Fibroblast of lung (primary cell): ENCODE data around the gene FGD4. TPM values are rescaled to one million over a fixed set of nuclear protein-coding genes. Genes with fewer than 3 reads are reported as not detected.

Experiments
- DNase-seq, 2 donors: peaks; one replicate each; pipeline versions ENCODE4 v3.0.0 to v3.0.0-alpha.2; 2010; ENCODE audit warnings: low read depth in 2 of 2
- H2AFZ ChIP-seq: 2 replicates; pipeline ENCODE4 v1.5.1; 2012; ENCODE audit warnings: low read length, control low read depth, inconsistent platforms
- H3K27ac ChIP-seq: 2 replicates; pipeline ENCODE4 v1.5.1; 2011; ENCODE audit warnings: low read length, control low read depth; ENCODE audit not compliant: insufficient read depth
- H3K27me3 ChIP-seq: 2 replicates; pipeline ENCODE4 v1.5.1; 2011; ENCODE audit warnings: mild to moderate bottlenecking, low read length; ENCODE audit not compliant: control insufficient read depth, insufficient read depth
- H3K36me3 ChIP-seq: 2 replicates; pipeline ENCODE4 v1.5.1; 2011; ENCODE audit warnings: low read length; ENCODE audit not compliant: control insufficient read depth, insufficient read depth
- H3K4me1 ChIP-seq: 2 replicates; pipeline ENCODE4 v1.5.1; 2011; ENCODE audit warnings: low read length; ENCODE audit not compliant: control insufficient read depth, insufficient read depth; ENCODE audit errors: extremely low read depth
- H3K4me2 ChIP-seq: 2 replicates; pipeline ENCODE4 v1.5.1; 2011; ENCODE audit warnings: low read length, control low read depth; ENCODE audit not compliant: insufficient read depth; ENCODE audit errors: extremely low read depth
- H3K4me3 ChIP-seq, 4 experiments: fragments of 200-600 bp in 1 of 4; sonication (generic) in 1 of 4; replicated peaks in 1 of 4; 2 replicates each; pipeline ENCODE4 v1.5.1; 2011 to 2016; ENCODE audit warnings: low read length in 4 of 4, low read depth in 3 of 4, mild to moderate bottlenecking in 3 of 4, control low read depth in 2 of 4, inconsistent platforms in 1 of 4, mixed read lengths in 1 of 4; ENCODE audit not compliant: insufficient read depth in 1 of 4; ENCODE audit errors: control extremely low read depth in 1 of 4
- H3K79me2 ChIP-seq: 2 replicates; pipeline ENCODE4 v1.5.1; 2012; ENCODE audit warnings: mild to moderate bottlenecking, low read length, inconsistent platforms; ENCODE audit not compliant: control insufficient read depth, insufficient read depth
- H3K9ac ChIP-seq: 2 replicates; pipeline ENCODE4 v1.5.1; 2011; ENCODE audit warnings: mild to moderate bottlenecking, low read length, control low read depth; ENCODE audit not compliant: insufficient read depth
- H3K9me3 ChIP-seq: 2 replicates; pipeline ENCODE4 v1.5.1; 2012; ENCODE audit warnings: low read depth, low read length; ENCODE audit not compliant: control insufficient read depth, insufficient read depth
- H4K20me1 ChIP-seq: 2 replicates; pipeline ENCODE4 v1.5.1; 2011; ENCODE audit warnings: low read length; ENCODE audit not compliant: control insufficient read depth, insufficient read depth; ENCODE audit errors: extremely low read depth
- EZH2 ChIP-seq: IDR thresholded peaks from 2 replicates; pipeline ENCODE4 v1.5.1; 2012; ENCODE audit warnings: low read length, control low read depth, mild to moderate bottlenecking; ENCODE audit errors: missing control alignments
- polyA plus RNA-seq, 2 donors: library from polyadenylated mRNA; depleted of rRNA in 1 of 2; stranded (reverse) in 1 of 2; unstranded in 1 of 2; fragments of >200 nt; gene quantifications; 2 replicates each; pipeline ENCODE4 v1.2.1, GENCODE V29; 2011 to 2012; ENCODE audit warnings: missing spikeins in 1 of 2
- total RNA-seq: library from RNA; depleted of rRNA; stranded (reverse); fragments of >200 nt; gene quantifications from 2 replicates; pipeline ENCODE4 v1.2.1, GENCODE V29; 2014
- TF ChIP-seq, protein P1 (sequence below), 2 donors: IDR thresholded peaks in 1 of 2; conservative IDR thresholded peaks in 1 of 2; 1 replicate in 1 of 2; 2 replicates in 1 of 2; pipeline ENCODE4 v1.5.1; 2011 to 2012; ENCODE audit warnings: low read length in 2 of 2, control low read depth in 1 of 2, inconsistent platforms in 1 of 2, low read depth in 1 of 2, mild to moderate bottlenecking in 1 of 2

Gene FGD4
- total and polyA plus RNA-seq, 2 donors (not counting 1 experiment from before 2014, with no cell fraction given), result 7.6 to 12.2 TPM

DNA sequence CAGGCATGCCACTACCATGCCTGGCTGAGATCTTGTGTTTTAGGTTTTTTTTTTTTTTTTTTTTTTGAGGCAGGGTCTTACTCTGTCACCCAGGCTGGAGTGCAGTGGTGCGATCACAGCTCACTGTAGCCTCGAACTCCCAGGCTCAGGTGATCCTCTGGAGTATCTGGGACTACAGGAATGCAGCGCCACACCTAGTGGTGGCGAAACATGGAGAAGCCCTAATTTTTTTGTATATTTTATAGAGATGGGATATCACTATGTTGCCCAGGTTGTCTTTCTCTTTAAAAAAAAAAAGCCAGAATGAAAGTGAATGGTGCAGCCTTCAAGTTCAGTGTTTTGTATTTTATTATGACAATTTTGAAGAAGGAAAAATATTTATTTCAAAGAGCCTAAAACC, 44.1 kb downstream of the FGD4 start:
- Histone ChIP-seq H3K27me3 (no peaks in the 10 kb centered on the region), H3K4me3 (no peak overlapping the region), H3K9me3 (no peaks in the 10 kb centered on the region), H4K20me1 (no peaks in the 10 kb centered on the region), H3K4me1 (no peaks in the 10 kb centered on the region), H3K9ac (no peak overlapping the region), H3K79me2 (no peaks in the 10 kb centered on the region), H3K4me2 (no peak overlapping the region), H2AFZ (no peak overlapping the region), H3K36me3 (no peaks in the 10 kb centered on the region), H3K27ac (no peak overlapping the region)
- TF ChIP-seq EZH2, result no peak
- TF ChIP-seq, protein P1, sequence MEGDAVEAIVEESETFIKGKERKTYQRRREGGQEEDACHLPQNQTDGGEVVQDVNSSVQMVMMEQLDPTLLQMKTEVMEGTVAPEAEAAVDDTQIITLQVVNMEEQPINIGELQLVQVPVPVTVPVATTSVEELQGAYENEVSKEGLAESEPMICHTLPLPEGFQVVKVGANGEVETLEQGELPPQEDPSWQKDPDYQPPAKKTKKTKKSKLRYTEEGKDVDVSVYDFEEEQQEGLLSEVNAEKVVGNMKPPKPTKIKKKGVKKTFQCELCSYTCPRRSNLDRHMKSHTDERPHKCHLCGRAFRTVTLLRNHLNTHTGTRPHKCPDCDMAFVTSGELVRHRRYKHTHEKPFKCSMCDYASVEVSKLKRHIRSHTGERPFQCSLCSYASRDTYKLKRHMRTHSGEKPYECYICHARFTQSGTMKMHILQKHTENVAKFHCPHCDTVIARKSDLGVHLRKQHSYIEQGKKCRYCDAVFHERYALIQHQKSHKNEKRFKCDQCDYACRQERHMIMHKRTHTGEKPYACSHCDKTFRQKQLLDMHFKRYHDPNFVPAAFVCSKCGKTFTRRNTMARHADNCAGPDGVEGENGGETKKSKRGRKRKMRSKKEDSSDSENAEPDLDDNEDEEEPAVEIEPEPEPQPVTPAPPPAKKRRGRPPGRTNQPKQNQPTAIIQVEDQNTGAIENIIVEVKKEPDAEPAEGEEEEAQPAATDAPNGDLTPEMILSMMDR (conservative IDR thresholded peaks at IDR 0.05 in 1 of 2, IDR thresholded peaks at IDR 0.05 in 1 of 2; ENCODE audit: low read depth in 1 of 2, low read length in 2 of 2), result no peak
- DNase-seq, result no peak

DNA sequence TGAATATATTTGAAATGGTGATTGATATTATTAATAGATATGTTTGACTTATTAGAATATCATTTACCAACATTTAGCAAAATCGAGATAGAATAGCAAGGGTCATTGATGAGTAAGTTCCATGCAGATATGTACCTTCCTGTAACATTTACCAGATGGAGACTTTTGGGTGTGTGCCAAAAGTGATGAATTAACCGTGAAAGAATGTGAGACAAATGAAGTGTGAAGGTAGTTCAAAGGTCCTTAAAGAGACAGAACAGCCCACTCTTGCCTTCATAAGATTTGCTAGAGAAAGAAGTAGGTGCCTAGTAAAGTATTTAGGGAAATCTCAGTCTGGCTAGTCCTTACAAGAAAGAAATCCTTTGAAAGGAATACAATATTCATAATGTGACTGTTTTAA, 45.5 kb downstream of the FGD4 start:
- Histone ChIP-seq H3K4me2 (no peak overlapping the region), H3K27me3 (no peaks in the 10 kb centered on the region), H3K27ac (no peak overlapping the region), H3K9ac (no peak overlapping the region), H3K4me1 (no peaks in the 10 kb centered on the region), H3K36me3 (no peaks in the 10 kb centered on the region), H3K4me3 (no peak overlapping the region), H3K79me2 (no peaks in the 10 kb centered on the region), H2AFZ (no peak overlapping the region), H3K9me3 (no peaks in the 10 kb centered on the region), H4K20me1 (no peaks in the 10 kb centered on the region)
- TF ChIP-seq EZH2, result no peak
- TF ChIP-seq, protein P1 (conservative IDR thresholded peaks at IDR 0.05 in 1 of 2, IDR thresholded peaks at IDR 0.05 in 1 of 2; ENCODE audit: low read depth in 1 of 2, low read length in 2 of 2), result no peak
- peak; percentile 80 to 91 for DNase-seq

DNA sequence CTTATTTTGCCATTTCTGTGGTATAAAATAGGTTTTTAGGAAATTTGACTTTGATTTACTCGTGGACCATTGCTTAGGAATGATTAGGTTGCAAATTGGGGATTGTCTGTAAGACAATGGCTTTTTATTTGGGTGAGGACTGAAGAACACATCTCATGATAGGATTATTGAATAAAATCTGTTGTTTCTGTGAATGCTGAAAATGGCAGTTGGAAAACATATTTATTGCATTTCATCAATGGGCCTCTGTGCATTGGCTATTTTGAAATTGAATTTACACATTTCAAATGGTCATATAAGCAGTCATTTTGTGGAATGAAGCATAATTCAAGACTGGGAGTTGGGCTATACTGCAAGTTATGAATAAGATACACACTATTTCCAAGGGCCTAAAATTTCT, 46.0 kb downstream of the FGD4 start:
- H3K4me1 ChIP-seq, result no peaks in the 10 kb centered on the region
- no peaks in the 10 kb centered on the region for H3K79me2 ChIP-seq
- H4K20me1 ChIP-seq, result no peaks in the 10 kb centered on the region
- no peaks in the 10 kb centered on the region for H3K36me3 ChIP-seq
- H3K4me2 ChIP-seq, result no peak overlapping the region
- no peaks in the 10 kb centered on the region for H3K27me3 ChIP-seq
- no peak overlapping the region for H3K27ac ChIP-seq
- H3K4me3 ChIP-seq, result no peak overlapping the region
- H2AFZ ChIP-seq, result no peak overlapping the region
- no peak for DNase-seq
- TF ChIP-seq EZH2, result no peak
- TF ChIP-seq, protein P1 (conservative IDR thresholded peaks at IDR 0.05 in 1 of 2, IDR thresholded peaks at IDR 0.05 in 1 of 2; ENCODE audit: low read depth in 1 of 2, low read length in 2 of 2), result no peak
- H3K9me3 ChIP-seq, result no peaks in the 10 kb centered on the region
- no peak overlapping the region for H3K9ac ChIP-seq
